Right lobe of liver (tissue), 6 donors: ENCODE measurements around the gene RTN4IP1. TPM values are rescaled to one million over a fixed set of nuclear protein-coding genes. Genes with fewer than 3 reads are reported as not detected.
A peak's percentile ranks its signal among the peaks of the same experiment; 100 is the strongest.
"Not testable (repeated sequence)": the region's sequence is repeated elsewhere in the genome, so short reads cannot be mapped to it uniquely, and the experiment has no call there.

ENCODE experiments used
- ATAC-seq, 4 donors: fragments of 200-7000 bp; cut with Tn5 transposase; one replicate each; pipeline ENCODE4 v1.9.1; 2020; ENCODE audit warnings: mild to moderate bottlenecking in 4 of 4, moderate library complexity in 4 of 4
- DNase-seq, 3 donors: peaks; one replicate each; pipeline ENCODE4 v3.0.0-alpha.2; 2020
- H3K27ac ChIP-seq, 3 donors: fragments of 200-600 bp; one replicate each; pipeline ENCODE4 v1.8.0; 2022
- H3K27me3 ChIP-seq, 2 donors: fragments of 200-600 bp; one replicate each; pipeline ENCODE4 v1.8.0; 2022
- H3K36me3 ChIP-seq, 4 donors: fragments of 200-600 bp; sonication (generic) in 1 of 4; one replicate each; pipeline versions ENCODE4 v1.5.1 to v1.8.0; 2017 to 2022; ENCODE audit warnings: control low read depth in 1 of 4
- H3K4me1 ChIP-seq, 4 donors: fragments of 200-600 bp; sonication (generic) in 1 of 4; one replicate each; pipeline versions ENCODE4 v1.5.1 to v1.8.0; 2017 to 2022; ENCODE audit warnings: control low read depth in 1 of 4
- H3K4me3 ChIP-seq, 3 donors: fragments of 200-600 bp; one replicate each; pipeline ENCODE4 v1.8.0; 2022
- H3K9me3 ChIP-seq, 4 donors: fragments of 200-600 bp; sonication (generic) in 1 of 4; one replicate each; pipeline versions ENCODE4 v1.5.1 to v1.8.0; 2017 to 2022; ENCODE audit warnings: control low read depth in 1 of 4
- POLR2A ChIP-seq: fragments of 450-650 bp; IDR thresholded peaks from one replicate; pipeline ENCODE4 v1.6.1; 2017; ENCODE audit warnings: antibody characterized with exemption, mild to moderate bottlenecking
- WGBS: methylation state at CpG from one replicate; pipeline ENCODE4 v1.1.6; 2018; ENCODE audit warnings: low coverage, low lambda C conversion rate; ENCODE audit not compliant: insufficient coverage; ENCODE audit errors: missing lambda C conversion rate; 5-methylcytosine and 5-hydroxymethylcytosine counted together
- intact Hi-C, 2 donors: fragments of 100-400 bp; cut with DNase I; formaldehyde crosslinking; loops; one replicate each; pipeline versions ENCODE4 v1.11.2 to v1.14.1; 2022
- total RNA-seq, 6 experiments: library from RNA; depleted of rRNA in 2 of 6; stranded (reverse); fragments of >200 nt in 2 of 6; fragmentation: NEBNext Ultra II Directional in 3 of 6; extraction: Animal tissue kit (Norgen Biotek cat#: 25700) in 3 of 6; gene quantifications; one replicate each; pipeline versions ENCODE4 v1.1.0 to v1.2.4, GENCODE V29; 2016 to 2023
- TF ChIP-seq, protein P1 (sequence below), 4 donors: fragments of 200-600 bp in 3 of 4; fragments of 450-650 bp in 1 of 4; IDR thresholded peaks; one replicate each; pipeline versions ENCODE4 v1.5.1 to v1.8.0; 2016 to 2022; ENCODE audit warnings: antibody characterized with exemption in 4 of 4, mild to moderate bottlenecking in 2 of 4
- donor health status: DM: no; HTN: yes; CAD: no.
- donor health status: DM: no; HTN: no; CAD: no.
- donor health status: DM: no; HTN: no; CAD: no.
- donor health status: DM: no; HTN: yes; CAD: no.
- donor health status: DM: no; HTN: yes; CAD: no.

Gene RTN4IP1
- total RNA-seq, 6 experiments from 2014 or later, result 4.0 to 6.3 (median 4.9) TPM

DNA sequence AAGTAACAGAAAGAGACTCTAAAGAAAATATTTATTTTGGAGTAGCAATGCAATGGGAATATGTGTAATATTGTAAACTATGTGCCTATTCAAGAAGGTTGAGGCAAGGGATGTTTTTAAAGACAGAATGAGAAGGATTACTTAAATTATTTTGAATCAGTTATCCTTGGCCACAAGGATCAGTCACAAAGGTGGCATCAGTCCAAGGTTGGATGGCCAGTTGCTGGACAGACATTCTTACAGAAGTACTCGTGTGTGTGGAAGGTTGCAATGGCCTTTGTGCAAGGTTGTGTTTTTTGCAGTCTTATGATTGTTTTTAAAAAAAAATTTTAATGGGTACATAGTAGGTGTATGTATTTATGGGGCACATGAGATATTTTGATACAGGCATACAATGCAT lies 2.0 kb upstream of the RTN4IP1 start:
- intact Hi-C loops, result no loop called here
- 59% methylated on average over 1 of the region's 1 CpG for WGBS

DNA sequence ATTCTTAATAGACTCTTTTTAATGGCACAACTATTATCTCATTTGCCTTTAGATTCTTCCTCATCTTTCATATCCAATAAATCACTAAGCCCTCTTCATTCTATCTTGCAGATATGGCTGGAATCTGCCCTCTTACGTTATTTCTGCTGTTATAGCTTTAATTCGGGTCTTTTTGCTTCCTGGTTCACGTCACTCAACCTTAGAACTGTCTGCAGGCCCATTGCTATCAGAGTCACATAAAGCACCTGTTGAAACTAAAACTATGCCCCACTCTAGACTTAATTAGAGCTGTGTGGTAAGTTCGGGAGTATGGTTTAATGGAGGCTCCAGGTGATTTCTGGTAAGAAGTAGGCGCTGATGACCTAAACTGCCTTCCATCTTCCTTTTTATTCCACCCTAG lies 1.1 kb upstream of the RTN4IP1 start:
- no peak for TF ChIP-seq POLR2A
- TF ChIP-seq, protein P1, sequence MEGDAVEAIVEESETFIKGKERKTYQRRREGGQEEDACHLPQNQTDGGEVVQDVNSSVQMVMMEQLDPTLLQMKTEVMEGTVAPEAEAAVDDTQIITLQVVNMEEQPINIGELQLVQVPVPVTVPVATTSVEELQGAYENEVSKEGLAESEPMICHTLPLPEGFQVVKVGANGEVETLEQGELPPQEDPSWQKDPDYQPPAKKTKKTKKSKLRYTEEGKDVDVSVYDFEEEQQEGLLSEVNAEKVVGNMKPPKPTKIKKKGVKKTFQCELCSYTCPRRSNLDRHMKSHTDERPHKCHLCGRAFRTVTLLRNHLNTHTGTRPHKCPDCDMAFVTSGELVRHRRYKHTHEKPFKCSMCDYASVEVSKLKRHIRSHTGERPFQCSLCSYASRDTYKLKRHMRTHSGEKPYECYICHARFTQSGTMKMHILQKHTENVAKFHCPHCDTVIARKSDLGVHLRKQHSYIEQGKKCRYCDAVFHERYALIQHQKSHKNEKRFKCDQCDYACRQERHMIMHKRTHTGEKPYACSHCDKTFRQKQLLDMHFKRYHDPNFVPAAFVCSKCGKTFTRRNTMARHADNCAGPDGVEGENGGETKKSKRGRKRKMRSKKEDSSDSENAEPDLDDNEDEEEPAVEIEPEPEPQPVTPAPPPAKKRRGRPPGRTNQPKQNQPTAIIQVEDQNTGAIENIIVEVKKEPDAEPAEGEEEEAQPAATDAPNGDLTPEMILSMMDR (IDR thresholded peaks at IDR 0.05), result no peak
- peak overlapping the region; percentile 91 to 96 (median 95) for H3K4me3 ChIP-seq
- no peaks in the 10 kb centered on the region for H3K36me3 ChIP-seq
- no peaks in the 10 kb centered on the region for H3K27me3 ChIP-seq
- intact Hi-C loops, result no loop called here
- no peak for DNase-seq
- H3K9me3 ChIP-seq, result no peaks in the 10 kb centered on the region
- peaks cover 0 to 14% (median 3%) of the 10 kb centered on the region in 4 donors for H3K4me1 ChIP-seq
- H3K27ac ChIP-seq, result peak overlapping the region in 1 of 3 donors; percentile 68
- 36% methylated on average over 5 of the region's 5 CpGs for WGBS
- ATAC-seq, result peak in 1 of 4 donors; percentile 36

More for the DNA sequence above, 2.0 kb upstream of the RTN4IP1 start:
- TF ChIP-seq, protein P1 (IDR thresholded peaks at IDR 0.05), result no peak
- no peak for TF ChIP-seq POLR2A
- peaks cover 0 to 14% (median 3%) of the 10 kb centered on the region in 4 donors for H3K4me1 ChIP-seq
- H3K27ac ChIP-seq, result no peak overlapping the region
- H3K36me3 ChIP-seq, result no peaks in the 10 kb centered on the region
- H3K27me3 ChIP-seq, result no peaks in the 10 kb centered on the region
- H3K9me3 ChIP-seq, result no peaks in the 10 kb centered on the region
- DNase-seq, result no peak
- no peak for ATAC-seq
- no peak overlapping the region for H3K4me3 ChIP-seq

DNA sequence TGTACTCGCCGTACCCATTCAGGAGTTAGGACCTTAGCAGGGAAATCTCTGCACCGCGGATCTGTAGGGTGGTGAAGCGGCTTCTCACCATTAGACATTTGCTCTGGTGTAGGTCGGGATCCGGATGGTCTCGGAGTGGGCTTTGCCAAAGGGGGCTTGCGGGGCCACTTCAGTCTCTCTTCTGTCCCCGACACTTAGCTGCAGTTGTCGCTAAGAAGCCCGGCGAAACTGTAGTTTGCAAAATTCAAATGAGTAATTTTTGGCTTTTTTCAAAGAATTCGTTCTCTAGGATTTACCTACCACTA lies 513 bp upstream of the RTN4IP1 start:
- WGBS, result 0% methylated on average over 6 of the region's 14 CpGs
- intact Hi-C loops, result no loop called here
- Histone ChIP-seq H3K4me1 (peaks cover 0 to 14% (median 3%) of the 10 kb centered on the region in 4 donors), H3K27ac (peak overlapping the region; percentile 68 to 83 (median 76)), H3K4me3 (peak overlapping the region; percentile 91 to 96 (median 95)), H3K36me3 (no peaks in the 10 kb centered on the region), H3K27me3 (no peaks in the 10 kb centered on the region), H3K9me3 (no peaks in the 10 kb centered on the region)
- DNase-seq, result no peak
- TF ChIP-seq, protein P1 (IDR thresholded peaks at IDR 0.05), result no peak
- no peak for TF ChIP-seq POLR2A
- ATAC-seq, result no peak

DNA sequence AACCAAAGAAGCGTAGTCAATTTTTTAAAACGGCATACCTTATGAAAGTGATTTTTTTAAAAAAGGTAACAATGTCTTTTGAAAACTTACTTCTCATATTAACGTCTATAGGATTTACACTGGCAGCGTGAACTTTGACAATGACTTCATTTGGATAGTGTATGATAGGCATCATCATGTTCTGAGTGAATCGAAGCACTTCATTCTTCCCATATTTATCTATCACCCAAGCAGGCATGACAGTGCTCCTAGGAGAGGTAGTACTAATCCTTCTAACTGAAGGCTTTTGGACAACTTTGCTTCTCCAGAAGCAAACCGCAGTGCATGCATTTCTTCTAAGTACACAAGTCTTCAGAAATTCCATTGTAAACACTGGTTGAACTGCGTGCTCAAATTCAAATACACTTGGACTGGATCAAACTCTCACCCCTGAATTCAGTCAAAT lies 618 bp downstream of the RTN4IP1 start:
- Histone ChIP-seq H3K4me1 (peaks cover 0 to 14% (median 3%) of the 10 kb centered on the region in 4 donors), H3K27ac (peak overlapping the region; percentile 68 to 83 (median 76)), H3K9me3 (no peaks in the 10 kb centered on the region), H3K4me3 (peak overlapping the region; percentile 91 to 96 (median 95)), H3K27me3 (no peaks in the 10 kb centered on the region), H3K36me3 (no peaks in the 10 kb centered on the region)
- intact Hi-C loops, result no loop called here
- WGBS, result 24% methylated on average over 7 of the region's 7 CpGs
- DNase-seq, result no peak
- peak; percentile 31 to 54 (median 44) for ATAC-seq
- TF ChIP-seq, protein P1 (IDR thresholded peaks at IDR 0.05), result no peak
- TF ChIP-seq POLR2A, result no peak

DNA sequence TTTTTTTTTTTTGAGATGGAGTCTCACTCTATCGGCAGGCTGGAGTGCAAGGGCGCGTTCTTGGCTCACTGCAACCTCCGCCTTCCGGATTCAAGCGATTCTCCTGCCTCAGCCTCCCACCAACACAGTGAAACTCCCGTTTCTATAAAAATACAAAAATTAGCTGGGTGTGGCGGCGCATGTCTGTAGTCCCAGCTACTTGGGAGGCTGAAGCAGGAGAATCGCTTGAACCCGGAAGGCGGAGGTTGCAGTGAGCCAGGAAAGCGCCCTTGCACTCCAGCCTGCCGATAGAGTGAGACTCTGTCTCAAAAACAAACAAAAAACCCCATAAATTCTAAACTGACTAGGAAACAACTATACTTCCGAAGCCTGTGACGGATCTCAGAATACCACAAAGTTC lies 1.5 kb downstream of the RTN4IP1 start:
- H3K4me3 ChIP-seq, H3K27me3 ChIP-seq, H3K27ac ChIP-seq, H3K9me3 ChIP-seq, DNase-seq, intact Hi-C loops, ATAC-seq, H3K36me3 ChIP-seq: not testable (repeated sequence)
- peaks cover 0 to 14% (median 3%) of the 10 kb centered on the region in 4 donors for H3K4me1 ChIP-seq
- WGBS, result 91% methylated on average over 11 of the region's 16 CpGs
